K562 treated with DMSO at 1 percent for 24 hours (cell line): Measurements from ENCODE around the gene IFRD1. TPM values are rescaled to one million over a fixed set of nuclear protein-coding genes. Genes with fewer than 3 reads are reported as not detected.

Experiments used
- total RNA-seq: library from RNA; unstranded; fragments of 300-600 nt; gene quantifications from 2 replicates; pipeline ENCODE4 v1.2.3, GENCODE V29; 2022; ENCODE audit warnings: low read depth; ENCODE audit not compliant: insufficient read depth

IFRD1 gene, protein sequence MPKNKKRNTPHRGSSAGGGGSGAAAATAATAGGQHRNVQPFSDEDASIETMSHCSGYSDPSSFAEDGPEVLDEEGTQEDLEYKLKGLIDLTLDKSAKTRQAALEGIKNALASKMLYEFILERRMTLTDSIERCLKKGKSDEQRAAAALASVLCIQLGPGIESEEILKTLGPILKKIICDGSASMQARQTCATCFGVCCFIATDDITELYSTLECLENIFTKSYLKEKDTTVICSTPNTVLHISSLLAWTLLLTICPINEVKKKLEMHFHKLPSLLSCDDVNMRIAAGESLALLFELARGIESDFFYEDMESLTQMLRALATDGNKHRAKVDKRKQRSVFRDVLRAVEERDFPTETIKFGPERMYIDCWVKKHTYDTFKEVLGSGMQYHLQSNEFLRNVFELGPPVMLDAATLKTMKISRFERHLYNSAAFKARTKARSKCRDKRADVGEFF
- total RNA-seq, result 37.2 and 41.4 TPM in 2 replicates

DNA sequence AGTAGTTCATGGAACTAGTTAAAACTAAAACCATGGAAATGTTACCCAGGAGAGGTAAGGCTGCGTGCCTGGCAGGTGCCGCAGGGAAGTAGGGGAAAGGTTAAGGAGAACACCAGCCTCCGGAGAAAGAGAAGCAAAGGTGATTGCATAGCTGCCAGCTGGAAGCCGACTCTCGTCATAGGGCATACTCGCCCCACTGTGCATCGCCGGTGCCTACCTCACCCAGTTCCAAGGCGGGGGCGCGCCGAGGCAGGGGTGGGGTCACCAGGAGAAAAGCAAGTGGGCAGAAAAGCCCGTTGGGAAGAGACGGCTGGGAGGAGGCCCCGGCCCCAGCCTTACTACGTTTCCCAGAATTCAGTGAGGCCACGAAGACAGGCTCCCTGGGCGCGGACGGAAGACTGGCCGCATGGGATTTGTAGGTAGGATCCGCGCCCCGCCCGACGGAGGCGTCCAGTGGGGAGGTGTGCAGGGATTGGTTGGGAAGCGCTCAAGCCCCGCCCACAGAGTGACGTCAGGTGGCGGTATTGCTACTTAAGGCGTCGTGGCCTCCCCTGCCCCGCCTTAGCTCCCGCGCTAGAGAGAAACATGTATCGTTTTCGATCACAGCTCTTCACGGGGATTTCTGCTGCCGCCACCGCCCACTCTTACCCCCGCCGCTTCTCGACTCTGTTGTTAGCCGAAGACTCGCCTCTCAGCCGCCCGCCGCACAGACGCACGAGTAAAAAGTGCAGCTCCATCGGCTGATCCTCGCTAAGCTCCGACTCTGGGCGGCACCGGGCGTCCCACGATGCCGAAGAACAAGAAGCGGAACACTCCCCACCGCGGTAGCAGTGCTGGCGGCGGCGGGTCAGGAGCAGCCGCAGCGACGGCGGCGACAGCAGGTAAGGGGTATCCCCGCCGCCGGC, at the start of gene IFRD1:
IFRD1 (plus strand) TSS at position 559 of the 905 bp plus-strand sequence; CDS start at position 788, 229 bp downstream.

Other genes with a start within 250 kb of the IFRD1 start
- gene DOCK4, start 244.1 kb upstream of the IFRD1 start, total RNA-seq, result 0.76 and 1.1 TPM in 2 replicates
- 27.9 and 28.8 TPM in 2 replicates for gene ZNF277, start 243.8 kb upstream of the IFRD1 start, total RNA-seq
- gene LSMEM1, start 30.5 kb downstream of the IFRD1 start, total RNA-seq, result 0.32 TPM in 1 of 2 replicates, not detected in the other